Neural cell (in vitro differentiated cells): ENCODE data around the gene SCUBE1. TPM values are rescaled to one million over a fixed set of nuclear protein-coding genes. Genes with fewer than 3 reads are reported as not detected.

Experiments
- H2AFZ ChIP-seq: fragments of 200-600, 300-800 bp; sonication (generic), shearing (Covaris generic); 2 replicates; pipeline ENCODE4 v1.6.0; 2014; ENCODE audit warnings: low read depth, mild to moderate bottlenecking, antibody characterized with exemption, low read length, moderate library complexity
- H3F3A ChIP-seq: fragments of 200-600 bp; shearing (Covaris generic); 2 replicates; pipeline ENCODE4 v1.6.1; 2016; ENCODE audit warnings: mild to moderate bottlenecking, moderate library complexity, mixed read lengths, antibody characterized with exemption, low read length; ENCODE audit not compliant: insufficient read depth, poor library complexity, severe bottlenecking
- H3K27ac ChIP-seq: fragments of 200-600, 300-800 bp; sonication (generic), shearing (Covaris generic); 2 replicates; pipeline ENCODE4 v1.5.1; 2014; ENCODE audit warnings: mild to moderate bottlenecking, low read length, moderate library complexity
- H3K27me3 ChIP-seq: fragments of 300-800, 200-600 bp; sonication (generic), shearing (Covaris generic); 2 replicates; pipeline ENCODE4 v1.6.0; 2014; ENCODE audit warnings: mild to moderate bottlenecking, low read depth, low read length, moderate library complexity; ENCODE audit not compliant: insufficient read depth
- H3K36me3 ChIP-seq: fragments of 300-800, 200-600 bp; sonication (generic), shearing (Covaris generic); 2 replicates; pipeline ENCODE4 v1.5.1; 2014; ENCODE audit warnings: mild to moderate bottlenecking, antibody characterized with exemption, low read length, moderate library complexity; ENCODE audit not compliant: insufficient read depth
- H3K4me2 ChIP-seq: fragments of 300-800, 200-600 bp; sonication (generic), shearing (Covaris generic); 2 replicates; pipeline ENCODE4 v1.6.0; 2014; ENCODE audit warnings: mild to moderate bottlenecking, low read length
- H3K4me3 ChIP-seq: fragments of 300-800, 200-600 bp; sonication (generic), shearing (Covaris generic); 2 replicates; pipeline ENCODE4 v1.5.1; 2014; ENCODE audit warnings: mild to moderate bottlenecking, low read length, moderate library complexity
- H3K79me2 ChIP-seq: fragments of 200-600 bp; shearing (Covaris generic); replicated peaks from 2 replicates; pipeline ENCODE4 v1.6.0; 2014; ENCODE audit warnings: mild to moderate bottlenecking, low read length, moderate library complexity; ENCODE audit not compliant: insufficient read depth
- H3K9ac ChIP-seq: fragments of 300-800, 200-600 bp; sonication (generic), shearing (Covaris generic); 2 replicates; pipeline ENCODE4 v1.6.1; 2016; ENCODE audit warnings: mild to moderate bottlenecking, low read length, mixed read lengths
- H3K9me2 ChIP-seq: fragments of 200-600 bp; shearing (Covaris generic); 2 replicates; pipeline ENCODE4 v1.6.1; 2016; ENCODE audit warnings: mild to moderate bottlenecking, low read length, mixed read lengths; ENCODE audit not compliant: insufficient read depth
- H3K9me3 ChIP-seq: fragments of 200-600, 300-800 bp; sonication (generic), shearing (Covaris generic); 2 replicates; pipeline ENCODE4 v1.6.1; 2016; ENCODE audit warnings: mild to moderate bottlenecking, mixed run types, low read length, moderate library complexity, mixed read lengths
- H4K20me1 ChIP-seq: fragments of 200-600 bp; shearing (Covaris generic); 2 replicates; pipeline ENCODE4 v1.6.1; 2016; ENCODE audit warnings: mild to moderate bottlenecking, mixed run types; ENCODE audit not compliant: insufficient read depth
- EP300 ChIP-seq: fragments of 450-650 bp; conservative IDR thresholded peaks from 2 replicates; pipeline ENCODE4 v1.6.1; 2014; ENCODE audit warnings: antibody characterized with exemption, mild to moderate bottlenecking, moderate library complexity; ENCODE audit not compliant: poor library complexity, severe bottlenecking
- EZH2 ChIP-seq: fragments of 200-600, 300-800 bp; shearing (Covaris generic), sonication (generic); IDR thresholded peaks from 2 replicates; pipeline ENCODE4 v1.6.1; 2014; ENCODE audit warnings: antibody characterized with exemption, low read length, borderline replicate concordance, mild to moderate bottlenecking; ENCODE audit not compliant: insufficient read depth, poor library complexity, severe bottlenecking
- MXI1 ChIP-seq: fragments of 450-650 bp; conservative IDR thresholded peaks from 2 replicates; pipeline ENCODE4 v1.6.1; 2014; ENCODE audit warnings: antibody characterized with exemption, mild to moderate bottlenecking; ENCODE audit not compliant: poor library complexity, severe bottlenecking
- POLR2AphosphoS5 ChIP-seq: IDR thresholded peaks from 2 replicates; pipeline ENCODE4 v1.6.1; 2012
- RAD21 ChIP-seq: fragments of 450-650 bp; conservative IDR thresholded peaks from 2 replicates; pipeline ENCODE4 v1.6.1; 2014; ENCODE audit warnings: antibody characterized with exemption, mild to moderate bottlenecking, moderate library complexity
- SMC3 ChIP-seq: fragments of 450-650 bp; conservative IDR thresholded peaks from 2 replicates; pipeline ENCODE4 v1.6.1; 2014; ENCODE audit warnings: antibody characterized with exemption, mild to moderate bottlenecking, moderate library complexity; ENCODE audit not compliant: poor library complexity
- TAF1 ChIP-seq: IDR thresholded peaks from 2 replicates; pipeline ENCODE4 v1.6.1; 2012; ENCODE audit warnings: low read depth
- polyA plus RNA-seq: library from polyadenylated mRNA; depleted of rRNA; stranded (reverse); fragments of >200 nt; gene quantifications from 2 replicates; pipeline ENCODE4 v1.2.3, GENCODE V29; 2014
- TF ChIP-seq, protein P1 (sequence below): fragments of 450-650 bp; IDR thresholded peaks from 2 replicates; pipeline ENCODE4 v1.5.1; 2014; ENCODE audit warnings: antibody characterized with exemption, mild to moderate bottlenecking, moderate library complexity; ENCODE audit not compliant: poor library complexity, severe bottlenecking
- TF ChIP-seq, protein P2 (sequence below): IDR thresholded peaks from 2 replicates; pipeline ENCODE4 v1.6.1; 2012; ENCODE audit warnings: borderline replicate concordance

Gene SCUBE1
- polyA plus RNA-seq, 1 donor from 2014 or later, result 8.4 TPM

DNA sequence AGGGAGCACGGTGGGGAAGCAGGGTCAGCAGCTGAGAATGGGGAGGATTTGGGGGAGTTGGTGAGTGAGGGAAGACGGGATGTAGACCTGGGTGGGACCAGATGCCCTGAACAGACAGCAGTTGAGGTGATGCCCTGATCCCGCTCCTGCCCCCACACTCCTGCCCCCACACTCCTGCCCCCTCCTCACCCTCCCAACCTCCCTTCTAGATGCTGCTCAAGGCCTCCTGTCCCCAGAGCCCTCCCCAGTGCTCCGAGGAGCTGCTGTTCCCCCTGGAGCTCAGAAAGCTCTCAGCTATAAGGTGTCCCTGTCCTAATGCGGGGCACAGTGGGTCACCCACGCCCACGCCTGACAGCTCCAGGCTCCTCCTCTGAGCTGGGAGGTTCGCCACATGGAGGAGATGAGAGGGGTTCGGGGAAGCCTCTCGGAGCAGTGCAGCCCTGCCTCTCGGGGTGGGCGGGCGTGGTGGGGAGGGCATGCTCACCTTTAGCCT is 131.2 kb downstream of the SCUBE1 start:
- Histone ChIP-seq H2AFZ (no peak overlapping the region), H3K79me2 (no peaks in the 10 kb centered on the region), H3K4me3 (no peak overlapping the region), H3F3A (no peaks in the 10 kb centered on the region), H3K36me3 (no peaks in the 10 kb centered on the region), H4K20me1 (no peaks in the 10 kb centered on the region), H3K4me2 (no peak overlapping the region), H3K9me3 (no peaks in the 10 kb centered on the region), H3K27me3 (no peaks in the 10 kb centered on the region), H3K9me2 (no peaks in the 10 kb centered on the region), H3K9ac (no peak overlapping the region), H3K27ac (no peak overlapping the region)
- TF ChIP-seq POLR2AphosphoS5 (no peak), RAD21 (no peak), SMC3 (no peak), EP300 (no peak), MXI1 (no peak), EZH2 (no peak), TAF1 (no peak)
- TF ChIP-seq, protein P1, sequence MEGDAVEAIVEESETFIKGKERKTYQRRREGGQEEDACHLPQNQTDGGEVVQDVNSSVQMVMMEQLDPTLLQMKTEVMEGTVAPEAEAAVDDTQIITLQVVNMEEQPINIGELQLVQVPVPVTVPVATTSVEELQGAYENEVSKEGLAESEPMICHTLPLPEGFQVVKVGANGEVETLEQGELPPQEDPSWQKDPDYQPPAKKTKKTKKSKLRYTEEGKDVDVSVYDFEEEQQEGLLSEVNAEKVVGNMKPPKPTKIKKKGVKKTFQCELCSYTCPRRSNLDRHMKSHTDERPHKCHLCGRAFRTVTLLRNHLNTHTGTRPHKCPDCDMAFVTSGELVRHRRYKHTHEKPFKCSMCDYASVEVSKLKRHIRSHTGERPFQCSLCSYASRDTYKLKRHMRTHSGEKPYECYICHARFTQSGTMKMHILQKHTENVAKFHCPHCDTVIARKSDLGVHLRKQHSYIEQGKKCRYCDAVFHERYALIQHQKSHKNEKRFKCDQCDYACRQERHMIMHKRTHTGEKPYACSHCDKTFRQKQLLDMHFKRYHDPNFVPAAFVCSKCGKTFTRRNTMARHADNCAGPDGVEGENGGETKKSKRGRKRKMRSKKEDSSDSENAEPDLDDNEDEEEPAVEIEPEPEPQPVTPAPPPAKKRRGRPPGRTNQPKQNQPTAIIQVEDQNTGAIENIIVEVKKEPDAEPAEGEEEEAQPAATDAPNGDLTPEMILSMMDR, result no peak
- TF ChIP-seq, protein P2, sequence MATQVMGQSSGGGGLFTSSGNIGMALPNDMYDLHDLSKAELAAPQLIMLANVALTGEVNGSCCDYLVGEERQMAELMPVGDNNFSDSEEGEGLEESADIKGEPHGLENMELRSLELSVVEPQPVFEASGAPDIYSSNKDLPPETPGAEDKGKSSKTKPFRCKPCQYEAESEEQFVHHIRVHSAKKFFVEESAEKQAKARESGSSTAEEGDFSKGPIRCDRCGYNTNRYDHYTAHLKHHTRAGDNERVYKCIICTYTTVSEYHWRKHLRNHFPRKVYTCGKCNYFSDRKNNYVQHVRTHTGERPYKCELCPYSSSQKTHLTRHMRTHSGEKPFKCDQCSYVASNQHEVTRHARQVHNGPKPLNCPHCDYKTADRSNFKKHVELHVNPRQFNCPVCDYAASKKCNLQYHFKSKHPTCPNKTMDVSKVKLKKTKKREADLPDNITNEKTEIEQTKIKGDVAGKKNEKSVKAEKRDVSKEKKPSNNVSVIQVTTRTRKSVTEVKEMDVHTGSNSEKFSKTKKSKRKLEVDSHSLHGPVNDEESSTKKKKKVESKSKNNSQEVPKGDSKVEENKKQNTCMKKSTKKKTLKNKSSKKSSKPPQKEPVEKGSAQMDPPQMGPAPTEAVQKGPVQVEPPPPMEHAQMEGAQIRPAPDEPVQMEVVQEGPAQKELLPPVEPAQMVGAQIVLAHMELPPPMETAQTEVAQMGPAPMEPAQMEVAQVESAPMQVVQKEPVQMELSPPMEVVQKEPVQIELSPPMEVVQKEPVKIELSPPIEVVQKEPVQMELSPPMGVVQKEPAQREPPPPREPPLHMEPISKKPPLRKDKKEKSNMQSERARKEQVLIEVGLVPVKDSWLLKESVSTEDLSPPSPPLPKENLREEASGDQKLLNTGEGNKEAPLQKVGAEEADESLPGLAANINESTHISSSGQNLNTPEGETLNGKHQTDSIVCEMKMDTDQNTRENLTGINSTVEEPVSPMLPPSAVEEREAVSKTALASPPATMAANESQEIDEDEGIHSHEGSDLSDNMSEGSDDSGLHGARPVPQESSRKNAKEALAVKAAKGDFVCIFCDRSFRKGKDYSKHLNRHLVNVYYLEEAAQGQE, result no peak

DNA sequence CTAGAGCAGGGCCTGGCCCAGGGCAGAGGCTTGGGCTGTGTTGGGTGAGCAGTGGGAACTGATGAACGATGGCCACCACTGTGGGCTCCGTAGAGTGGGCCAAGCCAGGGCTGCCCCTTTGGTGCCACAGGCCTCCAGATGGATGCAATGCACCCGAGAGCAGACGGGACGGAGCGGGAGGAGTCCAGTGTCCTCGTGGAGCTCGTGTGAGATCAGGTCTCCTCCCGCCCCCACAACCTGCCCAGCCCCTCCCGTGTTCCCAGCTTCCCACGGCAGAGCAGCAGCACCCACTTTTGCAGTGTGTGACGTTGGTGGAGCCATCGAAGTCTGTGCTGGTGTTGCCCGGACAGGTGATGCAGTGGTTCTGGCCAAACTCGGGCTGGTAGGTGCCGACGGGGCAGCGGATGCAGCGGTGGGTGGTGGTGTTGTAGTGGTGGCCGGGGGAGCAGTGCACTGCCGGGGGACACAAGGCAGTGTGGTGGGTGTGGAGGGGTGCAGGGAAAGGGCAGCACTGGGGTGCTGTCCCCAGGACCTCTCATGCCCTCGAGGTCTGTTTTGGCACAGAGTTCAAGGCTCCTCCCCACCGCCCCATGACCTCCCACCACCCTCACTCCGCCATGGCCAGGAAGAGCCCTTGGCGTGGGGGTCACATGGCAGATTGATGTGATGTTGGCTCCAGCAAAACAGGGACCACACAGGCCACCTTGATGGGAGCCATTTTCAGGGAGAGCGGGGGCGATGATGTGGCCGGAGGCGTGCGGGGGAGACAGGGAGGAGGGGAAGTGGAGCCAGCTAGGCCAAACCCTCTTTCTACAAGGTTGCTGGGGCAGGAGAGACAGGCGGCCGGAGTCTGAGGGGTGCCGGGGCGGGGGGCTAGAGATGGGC is 132.3 kb downstream of the SCUBE1 start:
- TF ChIP-seq SMC3 (no peak), TAF1 (no peak), EZH2 (no peak), RAD21 (no peak), POLR2AphosphoS5 (no peak), EP300 (no peak), MXI1 (no peak)
- TF ChIP-seq, protein P2, result no peak
- TF ChIP-seq, protein P1, result no peak
- H3K27ac ChIP-seq, result no peak overlapping the region
- no peaks in the 10 kb centered on the region for H3K36me3 ChIP-seq
- no peaks in the 10 kb centered on the region for H3K9me2 ChIP-seq
- H3K9ac ChIP-seq, result no peak overlapping the region
- H3K4me3 ChIP-seq, result no peak overlapping the region
- no peaks in the 10 kb centered on the region for H3F3A ChIP-seq
- H4K20me1 ChIP-seq, result no peaks in the 10 kb centered on the region
- H3K27me3 ChIP-seq, result no peaks in the 10 kb centered on the region
- no peaks in the 10 kb centered on the region for H3K79me2 ChIP-seq
- no peaks in the 10 kb centered on the region for H3K9me3 ChIP-seq
- no peak overlapping the region for H2AFZ ChIP-seq
- no peak overlapping the region for H3K4me2 ChIP-seq
